GM19397 (cell line): ENCODE data around the gene CGNL1.

Source experiments
- ATAC-seq: cut with Tn5 transposase; IDR thresholded peaks from one replicate; pipeline ENCODE4 v1.9.1; 2021; ENCODE audit warnings: mild to moderate bottlenecking, moderate library complexity; ENCODE audit not compliant: unreplicated experiment

CGNL1 gene

GRCh38 chr15:57518779-57519405 lies 142.6 kb downstream of the CGNL1 start:
- ATAC-seq, result no peak

- ATAC-seq, result no peak
These were observed 143.5 kb downstream of the CGNL1 start for GRCh38 chr15:57519806-57520205.

- no peak for ATAC-seq
These were observed 145.2 kb downstream of the CGNL1 start for GRCh38 chr15:57521503-57521902.

GRCh38 chr15:57522148-57522547 lies 145.8 kb downstream of the CGNL1 start:
- no peak for ATAC-seq

- ATAC-seq, result no peak
These were observed 149.3 kb downstream of the CGNL1 start for GRCh38 chr15:57525581-57525980.

- no peak for ATAC-seq
These were observed 149.8 kb downstream of the CGNL1 start for GRCh38 chr15:57526076-57526475.

GRCh38 chr15:57526615-57527014 lies 150.3 kb downstream of the CGNL1 start:
- ATAC-seq, result no peak

- ATAC-seq, result no peak
These were observed 151.2 kb downstream of the CGNL1 start for GRCh38 chr15:57527382-57528091.

GRCh38 chr15:57528940-57529565 lies 152.7 kb downstream of the CGNL1 start:
- no peak for ATAC-seq

- no peak for ATAC-seq
These were observed 153.4 kb downstream of the CGNL1 start for GRCh38 chr15:57529748-57530147.

GRCh38 chr15:57532731-57533447 lies 156.6 kb downstream of the CGNL1 start:
- ATAC-seq, result no peak

GRCh38 chr15:57533448-57533799 lies 157.1 kb downstream of the CGNL1 start:
- ATAC-seq, result no peak

- no peak for ATAC-seq
These were observed 158.0 kb downstream of the CGNL1 start for GRCh38 chr15:57534281-57534680.

GRCh38 chr15:57537072-57537471 lies 160.8 kb downstream of the CGNL1 start:
- no peak for ATAC-seq

GRCh38 chr15:57537488-57538264 lies 161.4 kb downstream of the CGNL1 start:
- ATAC-seq, result no peak

- ATAC-seq, result no peak
These were observed 161.9 kb downstream of the CGNL1 start for GRCh38 chr15:57538265-57538529.

- no peak for ATAC-seq
These were observed 162.5 kb downstream of the CGNL1 start for GRCh38 chr15:57538821-57539220.

GRCh38 chr15:57540211-57540610 lies 163.9 kb downstream of the CGNL1 start:
- ATAC-seq, result no peak

GRCh38 chr15:57540736-57541135 lies 164.4 kb downstream of the CGNL1 start:
- ATAC-seq, result peak; percentile 80

GRCh38 chr15:57541271-57541670 lies 165.0 kb downstream of the CGNL1 start:
- ATAC-seq, result no peak

- ATAC-seq, result no peak
These were observed 165.7 kb downstream of the CGNL1 start for GRCh38 chr15:57541805-57542504.
